Spinal cord (tissue), 10 donors: Measurements from ENCODE around the gene CLEC16A. TPM values are rescaled to one million over a fixed set of nuclear protein-coding genes. Genes with fewer than 3 reads are reported as not detected.

Experiments
- DNase-seq, 6 donors: peaks; one replicate each; pipeline versions ENCODE4 v3.0.0 to v3.0.0-alpha.2; 2013 to 2015; ENCODE audit warnings: low spot score in 6 of 6, low read depth in 4 of 6
- H3K27ac ChIP-seq: one replicate; pipeline ENCODE4 v1.5.1; 2013; ENCODE audit warnings: low read depth, low read length, control low read depth
- H3K27me3 ChIP-seq: one replicate; pipeline ENCODE4 v1.6.1; 2013; ENCODE audit warnings: low read length; ENCODE audit not compliant: control insufficient read depth, insufficient read depth
- H3K36me3 ChIP-seq: one replicate; pipeline ENCODE4 v1.6.1; 2013; ENCODE audit warnings: low read length; ENCODE audit not compliant: control insufficient read depth, insufficient read depth
- H3K4me1 ChIP-seq: one replicate; pipeline ENCODE4 v1.6.1; 2013; ENCODE audit warnings: low read length; ENCODE audit not compliant: control insufficient read depth, insufficient read depth
- H3K4me3 ChIP-seq: one replicate; pipeline ENCODE4 v1.5.1; 2013; ENCODE audit warnings: low read depth, low read length, control low read depth
- H3K9me3 ChIP-seq: one replicate; pipeline ENCODE4 v1.6.1; 2013; ENCODE audit warnings: low read length; ENCODE audit not compliant: control insufficient read depth, insufficient read depth
- WGBS: methylation state at CpG from one replicate; pipeline ENCODE4 v1.1.5; 2013; ENCODE audit warnings: missing lambda C conversion rate; ENCODE audit not compliant: insufficient coverage; 5-methylcytosine and 5-hydroxymethylcytosine counted together
- polyA plus RNA-seq, 2 donors: library from polyadenylated mRNA; unstranded; fragments of 120-200 nt; gene quantifications; one replicate each; pipeline ENCODE4 v1.2.1, GENCODE V29; 2013; ENCODE audit not compliant: insufficient read length in 2 of 2
- total RNA-seq, 2 donors: library from RNA; depleted of rRNA in 1 of 2; stranded (reverse); fragments of 120-200 nt in 1 of 2; fragments of >200 nt in 1 of 2; gene quantifications; one replicate each; pipeline versions ENCODE4 v1.2.3 to v1.2.4, GENCODE V29; 2013 to 2014
- donor health status: healthy.

The CLEC16A gene
- total and polyA plus RNA-seq, 4 donors: 19.5 to 38.4 (median 25.1) TPM

DNA sequence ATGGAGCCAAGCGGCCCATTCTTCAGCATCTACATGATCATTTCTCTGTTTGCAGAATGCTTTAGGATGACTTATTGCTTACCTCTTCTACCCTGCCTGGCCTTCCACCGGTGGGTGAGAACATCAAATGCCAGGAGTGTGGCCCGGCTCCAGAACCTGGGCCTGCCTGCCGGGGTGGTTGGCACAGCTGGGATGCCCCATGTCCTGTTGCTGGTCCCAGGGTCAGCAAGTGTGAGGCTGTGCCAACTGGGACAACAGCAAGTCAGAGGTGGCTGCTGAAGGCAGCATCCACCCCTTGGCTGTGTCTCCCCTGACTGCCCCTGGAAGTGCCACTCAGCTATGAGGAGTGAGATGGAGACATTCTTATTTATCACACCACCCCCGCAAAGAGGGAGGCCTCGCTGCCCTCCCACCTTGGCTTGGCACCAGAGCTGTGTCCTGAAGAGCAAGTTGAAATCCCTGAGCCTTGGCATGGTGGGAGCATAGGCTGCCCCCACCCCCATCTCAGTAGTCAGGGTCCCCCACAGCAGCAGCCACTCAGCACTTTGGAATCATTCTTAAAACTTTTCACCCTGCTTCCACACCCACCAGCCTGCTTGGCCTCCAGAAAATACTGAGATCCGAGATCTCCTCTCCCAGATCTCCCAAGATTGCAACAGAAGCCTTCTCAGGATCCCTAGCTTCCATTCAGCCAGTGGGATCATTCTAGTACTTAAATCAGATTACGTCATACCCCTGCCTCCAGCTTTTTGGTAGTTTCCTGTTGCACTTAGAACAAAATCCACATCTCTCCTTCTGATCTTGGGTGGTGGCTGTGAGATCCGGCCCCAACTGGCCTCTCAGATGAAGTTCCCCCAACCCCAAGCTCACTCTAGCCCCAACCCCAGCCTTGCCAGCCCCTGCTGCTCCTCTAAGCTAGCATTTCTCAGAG lies 184.1 kb downstream of the CLEC16A start:
- DNase-seq: no peak
- Histone ChIP-seq H3K4me3 (no peak overlapping the region), H3K27me3 (no peaks in the 10 kb centered on the region), H3K9me3 (no peaks in the 10 kb centered on the region), H3K27ac (peak overlapping the region; percentile 75), H3K36me3 (peaks cover 34% of the 10 kb centered on the region), H3K4me1 (peaks cover 35% of the 10 kb centered on the region)
- WGBS: 68% methylated on average over 8 of the region's 9 CpGs

- peaks cover 39% of the 10 kb centered on the region for H3K4me1 ChIP-seq
- WGBS: no CpG with 5 or more reads among the region's 4 CpGs
- no peaks in the 10 kb centered on the region for H3K9me3 ChIP-seq
- no peaks in the 10 kb centered on the region for H3K27me3 ChIP-seq
- no peak for DNase-seq
- H3K27ac ChIP-seq: peak overlapping the region; percentile 2
- peaks cover 25% of the 10 kb centered on the region for H3K36me3 ChIP-seq
- no peak overlapping the region for H3K4me3 ChIP-seq
These were observed 185.0 kb downstream of the CLEC16A start for GRCh38 chr16:11129378-11129781.

DNA sequence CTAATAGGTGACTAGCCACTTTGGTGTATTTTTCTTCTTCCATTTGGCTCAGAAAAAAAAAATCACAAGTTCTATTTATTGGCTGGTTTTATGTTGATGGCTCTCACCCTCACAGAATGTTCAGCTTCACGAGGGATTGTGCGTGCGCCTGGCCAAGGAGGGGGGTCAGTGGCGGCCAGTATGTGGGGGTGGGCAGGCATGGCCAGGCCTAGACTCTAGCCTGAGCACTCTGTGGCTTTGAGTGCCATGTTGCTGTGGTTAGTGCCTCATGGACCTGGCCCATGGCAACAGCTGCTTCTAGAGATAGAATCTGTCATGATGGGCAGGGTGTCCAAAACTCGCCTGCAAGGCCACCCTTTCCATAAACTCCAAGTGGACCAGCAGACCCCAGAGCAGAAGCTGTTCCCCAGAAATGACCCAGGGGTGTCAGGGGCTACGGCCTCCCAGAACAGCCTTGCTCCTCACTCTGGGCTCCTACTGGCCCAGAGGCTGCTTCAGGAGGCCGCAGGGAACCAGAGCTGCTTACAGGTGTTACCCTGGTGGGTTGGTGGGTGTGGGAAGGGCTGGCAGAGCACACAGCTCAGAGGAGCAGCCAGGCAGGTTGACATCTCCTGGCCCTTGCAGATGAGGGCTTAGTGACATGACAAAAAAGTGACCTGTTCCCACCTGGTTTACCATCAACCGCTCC lies 186.8 kb downstream of the CLEC16A start:
- WGBS: 92% methylated on average over 8 of the region's 8 CpGs
- Histone ChIP-seq H3K9me3 (no peaks in the 10 kb centered on the region), H3K36me3 (peaks cover 15% of the 10 kb centered on the region), H3K4me3 (no peak overlapping the region), H3K4me1 (peaks cover 47% of the 10 kb centered on the region), H3K27me3 (no peaks in the 10 kb centered on the region), H3K27ac (no peak overlapping the region)
- no peak for DNase-seq

DNA sequence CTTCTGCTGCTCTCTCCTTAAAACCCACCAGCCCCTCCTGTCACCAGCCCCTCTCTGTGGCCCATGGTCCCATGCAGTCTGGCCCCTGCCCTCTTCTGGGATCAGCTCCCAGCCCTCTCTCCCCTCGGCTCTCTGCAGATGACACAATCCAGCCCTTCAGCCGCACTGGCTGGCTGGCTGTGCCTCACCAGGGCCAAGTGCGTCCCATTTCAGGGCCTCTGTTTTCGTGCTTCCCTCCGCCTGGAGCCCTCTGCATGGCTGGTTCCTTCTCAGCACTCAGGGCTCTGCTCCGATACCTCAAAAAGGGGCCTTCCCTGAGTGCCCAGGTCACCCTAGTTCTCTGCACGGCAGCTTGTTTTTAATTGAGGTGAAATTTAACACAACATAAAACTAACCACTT lies 187.3 kb downstream of the CLEC16A start:
- H3K27me3 ChIP-seq: no peaks in the 10 kb centered on the region
- H3K4me1 ChIP-seq: peaks cover 50% of the 10 kb centered on the region
- H3K9me3 ChIP-seq: no peaks in the 10 kb centered on the region
- H3K27ac ChIP-seq: no peak overlapping the region
- H3K36me3 ChIP-seq: peaks cover 16% of the 10 kb centered on the region
- 63% methylated on average over 6 of the region's 7 CpGs for WGBS
- no peak for DNase-seq
- H3K4me3 ChIP-seq: no peak overlapping the region

DNA sequence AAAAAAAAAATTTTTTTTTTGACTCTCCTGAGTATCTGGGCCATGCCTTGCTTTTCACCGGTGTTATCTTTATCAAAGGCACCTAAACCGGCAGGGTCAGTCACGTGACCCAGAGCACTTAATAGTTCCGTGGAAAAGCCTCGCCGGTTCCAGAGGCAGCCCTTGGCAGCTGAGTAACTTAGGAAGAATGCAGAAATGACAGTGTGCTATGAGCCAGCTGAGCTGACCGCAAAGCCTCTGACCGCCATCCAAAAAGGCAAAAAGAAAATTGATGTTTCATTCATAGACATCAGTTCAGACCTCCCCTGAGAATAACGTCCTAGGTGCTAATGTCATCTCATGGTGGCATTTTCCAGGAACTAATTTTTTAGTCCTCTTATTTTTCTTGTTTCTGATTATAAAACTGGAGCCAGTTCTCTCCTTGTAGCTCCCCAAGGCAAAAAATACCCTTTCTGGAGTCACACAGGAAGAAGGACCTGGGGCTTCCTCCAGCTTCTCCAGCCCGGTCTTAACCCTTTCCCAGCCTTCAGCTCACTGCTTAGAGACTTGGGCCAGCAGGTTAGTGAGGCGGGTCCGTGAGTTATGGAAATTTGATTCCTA lies 189.1 kb downstream of the CLEC16A start:
- Histone ChIP-seq H3K27ac (peak overlapping the region; percentile 16), H3K4me3 (no peak overlapping the region), H3K4me1 (peaks cover 56% of the 10 kb centered on the region), H3K9me3 (no peaks in the 10 kb centered on the region), H3K36me3 (peaks cover 12% of the 10 kb centered on the region), H3K27me3 (no peaks in the 10 kb centered on the region)
- DNase-seq: peak in 1 of 6 donors; percentile 59
- 31% methylated on average over 5 of the region's 12 CpGs for WGBS

DNA sequence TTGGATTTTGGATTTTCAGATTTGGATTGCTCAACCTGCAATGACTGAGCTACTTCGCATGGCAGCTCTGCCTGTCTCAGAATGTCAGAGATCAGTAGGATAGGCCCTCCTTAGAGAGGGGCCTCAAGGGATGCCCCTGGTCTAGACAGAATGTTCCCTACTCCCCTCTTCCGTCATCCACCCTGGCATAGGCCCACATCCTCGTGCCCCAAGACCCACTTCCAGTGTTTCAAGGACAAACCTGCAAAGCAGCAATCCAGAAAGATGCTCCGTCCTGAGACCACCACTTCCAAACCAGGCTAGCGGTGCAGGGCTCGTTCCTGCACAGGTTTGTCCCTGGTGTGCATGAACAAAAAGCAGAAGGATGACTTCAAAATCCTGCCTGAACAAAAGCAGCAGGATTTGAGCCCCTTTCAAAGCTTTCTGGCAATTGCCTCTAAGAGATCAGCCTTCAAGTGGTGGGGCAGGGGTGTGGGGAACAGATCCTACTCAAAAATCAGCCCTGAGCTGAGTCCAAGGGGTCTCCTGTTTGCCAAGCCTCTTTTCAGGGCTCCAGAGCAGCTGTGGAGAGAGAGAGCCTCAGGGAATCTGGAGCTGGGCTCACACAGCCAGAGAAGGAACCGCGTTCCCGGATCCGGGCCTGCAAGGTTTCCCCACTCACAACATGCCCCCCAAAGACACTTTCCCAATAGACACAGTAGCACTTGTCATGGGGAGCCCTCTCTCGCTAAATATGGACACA lies 190.5 kb downstream of the CLEC16A start:
- no peak for DNase-seq
- no peak overlapping the region for H3K27ac ChIP-seq
- peaks cover 11% of the 10 kb centered on the region for H3K36me3 ChIP-seq
- H3K4me1 ChIP-seq: peaks cover 53% of the 10 kb centered on the region
- H3K9me3 ChIP-seq: no peaks in the 10 kb centered on the region
- no peaks in the 10 kb centered on the region for H3K27me3 ChIP-seq
- no peak overlapping the region for H3K4me3 ChIP-seq
- WGBS: 77% methylated on average over 6 of the region's 11 CpGs

GRCh38 chr16:11135464-11135973 lies 191.2 kb downstream of the CLEC16A start:
- Histone ChIP-seq H3K27ac (no peak overlapping the region), H3K4me3 (no peak overlapping the region), H3K27me3 (no peaks in the 10 kb centered on the region), H3K36me3 (peaks cover 13% of the 10 kb centered on the region), H3K4me1 (peaks cover 57% of the 10 kb centered on the region), H3K9me3 (no peaks in the 10 kb centered on the region)
- DNase-seq: no peak
- 85% methylated on average over 10 of the region's 11 CpGs for WGBS

GRCh38 chr16:11136600-11136999 lies 192.2 kb downstream of the CLEC16A start:
- H3K9me3 ChIP-seq: no peaks in the 10 kb centered on the region
- H3K27ac ChIP-seq: no peak overlapping the region
- H3K27me3 ChIP-seq: no peaks in the 10 kb centered on the region
- H3K4me1 ChIP-seq: peaks cover 52% of the 10 kb centered on the region
- H3K36me3 ChIP-seq: peaks cover 14% of the 10 kb centered on the region
- DNase-seq: peak in 2 of 6 donors; percentile 54 to 69
- H3K4me3 ChIP-seq: no peak overlapping the region
- 62% methylated on average over 6 of the region's 7 CpGs for WGBS
